ENCODE measurements around the gene ADAP1. TPM values are rescaled to one million over a fixed set of nuclear protein-coding genes. Genes with fewer than 3 reads are reported as not detected.
A peak's percentile ranks its signal among the peaks of the same experiment; 100 is the strongest.

ADAP1 gene
- total RNA-seq, 6 experiments from 2014 or later, result 1.4 to 4.2 (median 2.7) TPM

- 8% methylated on average over 6 of the region's 7 CpGs for WGBS (ENCODE audit: insufficient coverage, low coverage, low lambda C conversion rate, missing lambda C conversion rate)
- DNase-seq (no peak), ATAC-seq (peak in 1 of 4 donors; percentile 8)
- peaks cover 0 to 33% (median 4%) of the 10 kb centered on the region in 4 donors for H3K36me3 ChIP-seq
- H3K4me3 ChIP-seq, result peak overlapping the region; percentile 96 to 100 (median 96)
- TF ChIP-seq POLR2A (IDR thresholded peaks at IDR 0.05), result no peak
- TF ChIP-seq CTCF (IDR thresholded peaks at IDR 0.05), result no peak
- H3K4me1 ChIP-seq, result peaks cover 0 to 40% (median 13%) of the 10 kb centered on the region in 4 donors
- peak overlapping the region in 2 of 3 donors; percentile 80 to 94 for H3K27ac ChIP-seq
- H3K9me3 ChIP-seq, result no peaks in the 10 kb centered on the region
- intact Hi-C loops (cut with DNase I), result no loop called here
- no peaks in the 10 kb centered on the region for H3K27me3 ChIP-seq
These were observed 19.7 kb upstream of the ADAP1 start for GRCh38 chr7:974172-974571.

GRCh38 chr7:973312-973711 is 18.8 kb upstream of the ADAP1 start:
- Histone ChIP-seq H3K36me3 (peaks cover 0 to 41% (median 5%) of the 10 kb centered on the region in 4 donors), H3K4me1 (peaks cover 0 to 40% (median 13%) of the 10 kb centered on the region in 4 donors), H3K27ac (no peak overlapping the region), H3K27me3 (no peaks in the 10 kb centered on the region), H3K4me3 (no peak overlapping the region), H3K9me3 (no peaks in the 10 kb centered on the region)
- ATAC-seq (no peak), DNase-seq (no peak)
- intact Hi-C loops (cut with DNase I), result no loop called here
- 55% methylated on average over 5 of the region's 9 CpGs for WGBS (ENCODE audit: insufficient coverage, low coverage, low lambda C conversion rate, missing lambda C conversion rate)
- TF ChIP-seq CTCF (IDR thresholded peaks at IDR 0.05) (no peak), POLR2A (IDR thresholded peaks at IDR 0.05) (no peak)

DNA sequence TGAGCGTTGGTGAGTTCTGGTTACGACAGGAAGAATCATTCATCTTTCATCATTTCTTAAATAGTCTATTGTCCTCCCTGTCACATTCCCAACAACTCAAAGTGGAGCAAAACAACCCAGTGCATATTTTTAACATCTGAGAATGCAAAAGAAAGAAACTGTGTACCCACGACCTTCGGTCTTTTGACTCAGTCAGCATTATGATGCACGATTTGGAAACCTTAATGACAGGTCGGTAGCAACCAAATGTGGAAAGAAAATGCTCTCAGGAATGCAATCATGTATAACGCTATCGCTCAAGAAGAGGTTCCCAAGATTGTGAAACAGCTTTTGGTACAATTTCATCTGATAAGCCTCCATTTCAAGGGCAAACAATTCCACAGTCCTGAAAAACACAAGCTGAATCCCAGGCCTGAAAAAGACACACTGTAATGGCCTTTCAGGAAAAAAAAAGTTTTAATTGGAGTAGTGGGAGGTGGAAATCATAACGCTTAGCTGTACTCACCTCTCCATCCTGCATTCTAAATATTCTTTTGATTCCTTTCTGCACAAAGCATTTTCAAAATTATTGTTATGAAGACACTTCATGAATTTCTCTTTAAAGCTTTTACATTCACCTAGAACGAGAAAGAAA is 18.3 kb upstream of the ADAP1 start:
- 33% methylated on average over 10 of the region's 10 CpGs for WGBS (ENCODE audit: insufficient coverage, low coverage, low lambda C conversion rate, missing lambda C conversion rate)
- ATAC-seq (no peak), DNase-seq (no peak)
- peaks cover 0 to 46% (median 7%) of the 10 kb centered on the region in 4 donors for H3K36me3 ChIP-seq
- no peaks in the 10 kb centered on the region for H3K9me3 ChIP-seq
- intact Hi-C loops (cut with DNase I), result no loop called here
- H3K27ac ChIP-seq, result no peak overlapping the region
- H3K27me3 ChIP-seq, result no peaks in the 10 kb centered on the region
- no peak overlapping the region for H3K4me3 ChIP-seq
- no peak for TF ChIP-seq POLR2A (IDR thresholded peaks at IDR 0.05)
- no peak for TF ChIP-seq CTCF (IDR thresholded peaks at IDR 0.05)
- peaks cover 0 to 37% (median 12%) of the 10 kb centered on the region in 4 donors for H3K4me1 ChIP-seq

- no peak overlapping the region for H3K4me3 ChIP-seq
- H3K27ac ChIP-seq, result no peak overlapping the region
- H3K4me1 ChIP-seq, result peaks cover 0 to 30% (median 9%) of the 10 kb centered on the region in 4 donors
- WGBS (ENCODE audit: insufficient coverage, low coverage, low lambda C conversion rate, missing lambda C conversion rate), result 81% methylated on average over 9 of the region's 12 CpGs
- H3K36me3 ChIP-seq, result peaks cover 0 to 52% (median 7%) of the 10 kb centered on the region in 4 donors
- no peaks in the 10 kb centered on the region for H3K27me3 ChIP-seq
- no peaks in the 10 kb centered on the region for H3K9me3 ChIP-seq
- intact Hi-C loops (cut with DNase I), result no loop called here
- ATAC-seq (no peak), DNase-seq (no peak)
- TF ChIP-seq POLR2A (IDR thresholded peaks at IDR 0.05) (no peak), CTCF (IDR thresholded peaks at IDR 0.05) (no peak)
These were observed 17.6 kb upstream of the ADAP1 start for GRCh38 chr7:972110-972509.
